GM18511 (cell line): ENCODE measurements around the gene PRDM16.

Experiments used
- ATAC-seq: cut with Tn5 transposase; IDR thresholded peaks from one replicate; pipeline ENCODE4 v1.9.1; 2021; ENCODE audit warnings: mild to moderate bottlenecking, moderate library complexity; ENCODE audit not compliant: unreplicated experiment

Gene PRDM16

GRCh38 chr1:3138623-3139151, 69.7 kb downstream of the PRDM16 start:
- no peak for ATAC-seq

- no peak for ATAC-seq
These were observed 70.4 kb downstream of the PRDM16 start for GRCh38 chr1:3139451-3139852.

GRCh38 chr1:3139871-3140361, 70.9 kb downstream of the PRDM16 start:
- ATAC-seq, result no peak

GRCh38 chr1:3140437-3140836, 71.4 kb downstream of the PRDM16 start:
- ATAC-seq, result no peak

GRCh38 chr1:3141129-3141528, 72.1 kb downstream of the PRDM16 start:
- no peak for ATAC-seq

GRCh38 chr1:3141836-3142235, 72.8 kb downstream of the PRDM16 start:
- no peak for ATAC-seq

GRCh38 chr1:3142236-3142635, 73.2 kb downstream of the PRDM16 start:
- no peak for ATAC-seq

GRCh38 chr1:3142751-3143150, 73.7 kb downstream of the PRDM16 start:
- ATAC-seq, result no peak

GRCh38 chr1:3145532-3146325, 76.7 kb downstream of the PRDM16 start:
- no peak for ATAC-seq

GRCh38 chr1:3146458-3146857, 77.5 kb downstream of the PRDM16 start:
- ATAC-seq, result no peak

- no peak for ATAC-seq
These were observed 77.9 kb downstream of the PRDM16 start for GRCh38 chr1:3146907-3147306.

GRCh38 chr1:3148171-3148570, 79.2 kb downstream of the PRDM16 start:
- no peak for ATAC-seq

- ATAC-seq, result no peak
These were observed 80.3 kb downstream of the PRDM16 start for GRCh38 chr1:3149277-3149676.

- ATAC-seq, result no peak
These were observed 82.5 kb downstream of the PRDM16 start for GRCh38 chr1:3151456-3151855.

- no peak for ATAC-seq
These were observed 83.1 kb downstream of the PRDM16 start for GRCh38 chr1:3152143-3152542.

- no peak for ATAC-seq
These were observed 84.2 kb downstream of the PRDM16 start for GRCh38 chr1:3153197-3153596.

GRCh38 chr1:3153902-3154795, 85.1 kb downstream of the PRDM16 start:
- ATAC-seq, result no peak

GRCh38 chr1:3155056-3155925, 86.3 kb downstream of the PRDM16 start:
- ATAC-seq, result no peak

GRCh38 chr1:3155926-3156220, 86.9 kb downstream of the PRDM16 start:
- no peak for ATAC-seq

GRCh38 chr1:3156936-3157335, 87.9 kb downstream of the PRDM16 start:
- ATAC-seq, result no peak

- no peak for ATAC-seq
These were observed 89.3 kb downstream of the PRDM16 start for GRCh38 chr1:3158347-3158746.
